SK-MEL-5 (cell line): ENCODE data around the gene PPP1R3E. TPM values are rescaled to one million over a fixed set of nuclear protein-coding genes. Genes with fewer than 3 reads are reported as not detected.
"Not testable (repeated sequence)": the region's sequence is repeated elsewhere in the genome, so short reads cannot be mapped to it uniquely, and the experiment has no call there.

Experiments used
- DNase-seq: peaks from one replicate; pipeline ENCODE4 v3.0.0-alpha.2; 2016; ENCODE audit warnings: low read depth, low spot score
- in situ Hi-C: cut with HindIII; loops from 2 replicates; pipeline ENCODE4 v1.10.0; 2016; ENCODE audit warnings: low sequenced_read_pairs, high pct_unique_total_duplicates, low pct_unique_long_range_greater_than_20kb
- polyA plus RNA-seq, 2 experiments: library from polyadenylated mRNA; depleted of rRNA; stranded (reverse); fragments of >200 nt; gene quantifications; 2 replicates each; pipeline ENCODE4 v1.2.3, GENCODE V29; 2015
- total RNA-seq: library from RNA; depleted of rRNA; stranded (reverse); fragments of >200 nt; shearing (Covaris generic); gene quantifications from 2 replicates; pipeline ENCODE4 v1.2.3, GENCODE V29; 2014; rRNA removed

The PPP1R3E gene, protein sequence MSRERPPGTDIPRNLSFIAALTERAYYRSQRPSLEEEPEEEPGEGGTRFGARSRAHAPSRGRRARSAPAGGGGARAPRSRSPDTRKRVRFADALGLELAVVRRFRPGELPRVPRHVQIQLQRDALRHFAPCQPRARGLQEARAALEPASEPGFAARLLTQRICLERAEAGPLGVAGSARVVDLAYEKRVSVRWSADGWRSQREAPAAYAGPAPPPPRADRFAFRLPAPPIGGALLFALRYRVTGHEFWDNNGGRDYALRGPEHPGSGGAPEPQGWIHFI
- total RNA-seq, result 3.6 and 3.9 TPM in 2 replicates
- polyA plus RNA-seq (2015; cell fraction: cytosol; rRNA removed), result 1.8 and 5.1 TPM in 2 replicates
- 40.4 and 64.7 TPM in 2 replicates for polyA plus RNA-seq (2015; cell fraction: nucleus; rRNA removed)

GRCh38 chr14:23302290-23303225 is at the start of gene PPP1R3E:
Gene PPP1R3E, minus strand, starts transcription at chr14:23302859. Its CDS starts 283 bp downstream, at chr14:23302576.
- in situ Hi-C loops, result no loop called here
- DNase-seq, result peak; percentile 51

DNA sequence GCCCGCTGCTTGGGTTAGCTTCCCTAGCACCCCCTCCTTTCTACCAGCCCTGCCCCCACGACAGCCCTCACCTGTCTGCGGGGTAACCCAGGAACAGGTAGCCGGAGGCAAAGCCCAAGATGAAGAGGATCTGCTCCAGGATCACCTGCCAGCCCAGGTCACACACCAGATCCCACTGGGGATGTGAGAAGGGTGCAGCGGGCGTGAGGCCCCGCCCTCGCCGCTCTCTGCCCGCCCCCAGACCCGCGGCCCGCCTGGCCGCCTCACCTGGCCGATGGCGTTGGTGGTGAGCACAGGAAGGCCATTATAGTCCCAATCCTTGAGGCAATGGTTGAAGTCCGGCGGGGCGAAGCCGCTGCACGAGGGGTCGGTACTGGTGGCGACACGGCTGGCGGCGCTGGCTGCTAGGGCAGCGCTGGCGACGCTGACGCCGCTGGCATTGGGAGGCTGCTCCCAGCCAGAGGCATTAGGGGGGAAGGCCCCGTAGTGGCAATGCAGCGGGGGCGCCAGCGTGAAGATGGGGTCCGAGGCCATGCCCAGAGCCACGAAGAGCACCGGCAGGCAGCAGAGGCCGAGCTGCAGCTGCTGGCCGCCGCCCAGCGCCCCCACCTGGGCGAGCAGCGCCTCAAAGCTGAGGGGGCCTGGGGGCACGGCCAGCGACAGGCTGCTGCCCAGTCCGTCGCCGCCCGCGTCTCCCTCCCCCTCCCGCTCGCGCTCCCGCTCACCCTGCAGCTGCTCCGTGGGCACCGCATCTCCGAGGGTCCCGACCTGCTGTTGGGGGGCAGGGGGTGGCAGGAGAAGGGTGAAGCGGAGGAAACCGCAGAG is 49.2 kb upstream of the PPP1R3E start:
- no peak for DNase-seq
- in situ Hi-C loops, result no loop called here

DNA sequence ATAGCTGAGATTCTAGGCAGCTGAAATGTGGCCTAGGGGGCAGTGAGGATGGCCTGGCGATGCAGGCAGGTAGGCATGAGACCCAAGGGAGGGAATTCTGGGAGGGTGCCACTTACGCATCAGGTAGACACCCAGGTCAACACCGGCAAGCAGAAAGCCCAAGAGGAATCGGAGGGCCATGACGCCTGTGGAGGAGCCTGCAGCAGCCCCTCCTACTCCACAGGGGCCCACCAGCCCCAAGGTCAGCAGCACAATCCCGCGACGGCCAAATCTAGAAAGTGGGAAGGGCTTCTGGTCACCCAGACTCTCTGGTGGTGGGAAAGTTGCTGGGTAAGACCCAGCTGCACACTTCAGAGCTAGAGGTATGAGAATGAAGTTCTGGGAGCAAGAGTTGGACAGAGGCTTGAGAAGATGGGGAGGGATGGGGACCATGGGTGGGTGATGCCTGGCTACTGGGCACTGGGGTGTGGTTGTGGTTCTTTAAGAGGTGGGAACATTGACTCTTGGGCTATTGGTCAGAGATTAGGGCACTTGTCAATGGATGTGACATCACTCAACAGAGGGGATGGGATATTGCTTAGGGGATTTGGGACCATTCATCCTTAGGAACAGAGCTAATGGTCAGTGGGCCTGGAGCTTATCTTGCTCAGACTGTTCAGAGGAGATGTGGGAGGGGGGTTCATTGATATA is 46.6 kb upstream of the PPP1R3E start:
- in situ Hi-C loops, result no loop called here
- DNase-seq, result no peak

- in situ Hi-C loops, result no loop called here
- DNase-seq, result no peak
Measured at GRCh38 chr14:23348297-23348655, 45.6 kb upstream of the PPP1R3E start.

DNA sequence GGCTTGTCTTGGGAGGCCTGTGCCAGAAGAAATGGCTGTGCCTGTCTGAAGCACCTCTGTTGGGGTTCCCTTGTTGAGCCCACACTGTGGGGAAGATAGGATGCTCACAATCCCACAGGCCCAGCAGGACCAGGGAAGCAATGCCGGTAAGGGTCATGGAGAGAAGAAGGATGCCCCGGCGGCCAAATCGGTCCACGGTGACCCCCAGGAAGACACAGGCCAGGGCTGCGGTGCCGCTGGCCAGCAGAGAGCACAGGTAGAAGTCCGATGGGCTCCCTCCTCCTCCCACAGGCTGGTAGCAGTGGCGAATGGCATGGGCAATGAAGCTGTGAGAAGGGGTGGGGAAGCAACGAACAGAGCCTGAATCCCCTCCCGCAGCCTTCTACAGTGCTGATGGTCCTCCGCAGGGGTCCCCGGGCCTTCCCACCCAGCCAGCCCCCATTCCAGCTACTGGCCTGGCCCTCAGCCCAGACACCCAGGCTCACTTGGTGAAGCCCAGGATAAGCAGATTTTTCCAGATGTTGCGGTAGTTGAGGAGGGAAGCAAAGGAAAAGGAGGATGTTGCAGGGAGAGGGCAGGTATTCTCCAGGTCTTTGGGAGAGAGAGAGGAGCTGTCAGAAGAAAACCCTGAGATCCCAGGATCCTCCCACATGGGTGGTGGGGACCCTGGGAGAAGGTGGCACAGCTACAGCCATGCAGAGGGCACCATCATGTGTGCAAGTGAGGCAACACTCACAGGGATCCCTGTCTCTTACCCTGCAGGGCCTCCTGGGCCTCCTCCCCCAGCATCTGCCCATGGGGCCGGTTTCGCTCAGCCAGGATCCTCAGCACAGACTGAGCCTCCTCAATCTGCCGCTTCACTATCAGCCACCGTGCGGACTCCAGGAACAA is 45.0 kb upstream of the PPP1R3E start:
- DNase-seq, result no peak
- in situ Hi-C loops, result no loop called here

DNA sequence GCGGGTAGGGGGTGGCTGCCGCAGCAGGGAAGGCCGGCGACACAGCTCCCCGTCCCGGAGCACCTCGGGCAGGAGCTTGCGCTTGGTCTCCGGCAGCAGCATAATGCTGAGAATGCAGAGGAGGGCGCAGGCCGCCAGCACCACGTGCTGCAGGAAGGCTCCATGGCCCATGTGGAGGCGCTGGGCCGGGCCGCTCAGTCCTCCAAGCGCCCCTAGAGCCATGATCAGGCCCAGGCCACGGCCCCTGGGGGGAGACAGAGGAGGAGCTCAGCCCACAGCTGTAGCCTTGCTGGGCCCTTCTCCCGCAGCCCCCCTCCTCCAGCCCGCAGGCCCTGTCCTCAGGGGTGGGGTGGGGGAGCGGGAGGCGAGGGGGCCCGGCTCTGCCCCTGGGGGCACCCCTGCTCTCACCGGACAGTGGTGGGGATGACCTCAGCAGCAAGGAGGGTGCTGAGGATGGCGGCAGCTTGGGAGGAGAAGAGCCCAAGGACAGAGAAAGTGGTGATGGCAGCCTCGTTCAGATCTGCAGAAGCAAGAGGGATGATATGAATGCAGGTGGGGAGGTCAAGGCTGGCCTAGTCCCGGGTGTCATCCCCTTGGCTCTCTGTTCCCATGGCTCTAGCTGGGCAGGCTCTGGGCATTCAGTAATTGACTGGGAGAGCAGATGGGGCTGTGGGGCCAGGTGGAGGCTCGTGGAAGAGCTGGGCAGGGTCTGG is 44.2 kb upstream of the PPP1R3E start:
- no peak for DNase-seq
- in situ Hi-C loops, result no loop called here

DNA sequence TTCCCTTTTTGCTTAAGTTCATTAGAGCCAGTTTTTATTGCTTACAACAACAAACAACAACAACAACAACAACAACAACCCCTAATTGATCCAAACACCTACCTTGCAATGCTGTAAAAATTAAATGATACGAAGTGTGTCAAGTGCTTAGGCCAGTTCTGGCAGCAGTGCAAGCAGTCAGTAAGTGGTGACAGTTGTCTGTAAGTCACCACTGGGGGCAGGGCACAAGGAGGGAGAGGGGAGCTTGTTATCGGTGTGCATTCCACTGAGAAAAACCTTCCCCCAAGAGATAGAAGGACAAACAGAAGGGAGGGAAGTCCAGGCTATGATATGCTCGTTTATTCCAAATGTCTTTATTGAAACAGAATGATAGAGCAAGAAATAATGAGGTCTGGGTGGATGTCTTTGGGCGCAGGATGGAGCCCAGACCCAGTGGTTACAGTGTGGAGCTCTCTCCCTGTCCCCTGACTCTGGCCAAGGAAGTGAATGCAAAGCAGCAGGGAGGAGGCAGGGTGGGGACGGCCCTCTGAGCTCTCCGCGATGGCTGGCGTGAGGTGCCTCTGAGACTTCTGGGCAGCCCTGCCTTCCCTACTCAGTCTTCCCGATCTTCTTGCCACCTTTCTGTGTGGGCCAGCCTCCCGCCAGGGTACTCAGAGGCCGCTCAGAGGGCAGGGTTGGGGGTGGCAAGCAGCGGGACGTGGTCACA is 43.5 kb upstream of the PPP1R3E start:
- DNase-seq, result no peak
- in situ Hi-C loops, result no loop called here

DNA sequence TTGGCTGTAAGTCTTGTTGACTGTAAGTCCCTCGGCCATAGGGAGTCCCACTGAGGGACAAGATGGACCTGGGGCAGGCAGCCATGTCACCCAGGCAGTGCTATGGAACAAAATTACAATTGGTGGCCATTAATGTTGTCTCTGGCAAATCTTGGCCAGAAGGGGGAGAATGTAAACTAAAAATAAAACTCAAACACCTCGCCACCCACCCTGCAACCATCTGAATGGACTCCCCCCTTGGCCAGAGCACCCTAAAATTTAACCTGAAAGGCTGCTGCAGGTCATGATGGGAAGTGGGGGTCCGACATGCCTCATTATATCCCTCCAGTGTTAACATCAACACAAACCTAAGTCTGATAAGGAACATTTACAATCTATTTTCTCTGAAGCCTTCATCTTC is 41.8 kb upstream of the PPP1R3E start:
- in situ Hi-C loops, result no loop called here
- DNase-seq, result no peak

DNA sequence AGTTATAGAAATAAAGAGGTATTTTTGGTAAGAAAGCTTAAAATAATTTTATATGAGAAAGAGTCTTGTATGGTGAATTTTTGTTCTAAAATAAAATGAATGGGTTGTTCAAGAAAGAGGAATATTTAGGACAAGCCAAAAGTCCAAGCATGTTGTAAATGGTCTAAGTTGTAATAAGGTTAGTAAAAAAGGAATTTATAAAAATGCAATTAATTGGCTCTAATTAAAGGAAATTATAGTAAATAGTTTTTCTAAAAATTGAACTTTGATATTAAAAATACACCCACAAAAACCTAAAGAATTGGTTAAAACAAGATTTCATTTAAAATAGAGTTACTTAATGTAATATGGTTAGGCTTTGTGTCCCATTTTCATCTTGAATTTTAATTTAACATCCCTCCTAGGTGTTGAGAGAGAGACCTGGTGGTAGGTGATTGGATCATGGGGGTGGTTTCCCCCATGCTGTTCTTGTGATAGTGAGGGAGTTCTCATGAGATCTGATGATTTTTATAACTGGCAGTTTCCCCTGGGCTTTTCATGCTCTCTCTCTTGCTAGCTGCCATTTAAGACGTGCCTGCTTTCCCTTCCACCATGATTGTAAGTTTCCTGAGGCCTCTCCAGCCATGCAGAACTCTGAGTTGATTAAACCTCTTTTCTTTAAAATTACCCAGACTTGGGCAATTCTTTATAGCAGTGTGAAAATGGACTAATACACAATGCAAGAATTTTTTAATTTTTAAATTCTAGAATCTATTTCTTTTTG is 37.0 kb upstream of the PPP1R3E start:
- in situ Hi-C loops, result no loop called here
- no peak for DNase-seq

DNA sequence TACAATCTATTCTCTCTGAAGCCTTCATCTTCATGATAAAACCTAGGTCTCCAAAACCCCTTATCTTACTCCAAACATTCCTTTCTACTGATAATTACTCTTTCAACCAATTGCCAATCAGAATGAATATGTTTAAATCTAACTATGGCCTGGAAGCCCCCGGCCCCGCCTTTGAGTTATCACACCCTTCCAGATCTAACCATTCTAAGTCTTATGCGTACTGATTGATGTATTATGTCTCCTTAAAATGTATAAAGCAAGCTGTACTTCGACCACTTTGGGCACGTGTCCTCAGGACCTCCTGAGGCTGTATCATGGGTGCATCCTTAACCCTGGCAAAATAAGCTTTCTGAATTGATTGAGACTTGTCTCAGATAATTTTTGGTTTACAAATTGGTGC is 33.0 kb upstream of the PPP1R3E start:
- in situ Hi-C loops, result no loop called here
- DNase-seq, result no peak

DNA sequence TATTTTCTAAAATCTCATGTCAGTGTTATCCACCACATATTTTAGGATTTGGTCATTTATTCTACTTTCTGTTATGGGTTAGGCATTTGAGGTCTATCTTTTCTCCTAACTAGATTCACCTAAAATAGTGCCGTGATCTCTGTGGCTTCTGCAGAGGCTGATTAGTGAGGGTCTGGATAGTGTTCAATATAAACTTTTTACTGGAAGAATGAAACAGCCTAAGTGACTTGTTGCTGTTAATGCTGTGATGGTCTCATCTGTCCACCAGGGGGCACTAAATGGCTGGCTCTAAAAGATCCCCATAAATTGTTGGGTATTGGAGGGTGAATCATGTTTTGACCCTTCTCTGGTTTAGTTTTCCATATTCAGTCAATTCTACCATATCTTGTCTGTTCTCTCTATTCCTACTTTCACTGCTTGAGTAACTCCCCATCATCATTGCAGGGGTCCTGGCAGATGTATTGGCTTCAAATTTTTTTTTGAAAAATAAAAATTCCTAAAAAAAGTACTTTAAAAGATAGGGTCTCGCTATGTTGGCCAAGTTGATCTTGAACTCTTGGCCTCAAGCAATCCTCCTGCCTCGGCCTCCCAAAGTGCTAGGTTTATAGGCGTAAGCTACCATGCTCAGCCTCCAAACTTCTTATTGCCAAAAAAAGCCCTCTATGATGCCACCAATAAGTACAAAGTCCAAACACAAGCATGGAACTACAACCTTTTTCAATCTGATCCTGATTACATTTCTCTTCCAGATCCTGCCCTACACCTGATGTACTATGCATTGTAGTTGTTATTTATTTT is 25.5 kb upstream of the PPP1R3E start:
- peak; percentile 76 for DNase-seq
- in situ Hi-C loops, result no loop called here

- no peak for DNase-seq
- in situ Hi-C loops, result no loop called here
Measured at GRCh38 chr14:23326491-23327332, 24.1 kb upstream of the PPP1R3E start.

DNA sequence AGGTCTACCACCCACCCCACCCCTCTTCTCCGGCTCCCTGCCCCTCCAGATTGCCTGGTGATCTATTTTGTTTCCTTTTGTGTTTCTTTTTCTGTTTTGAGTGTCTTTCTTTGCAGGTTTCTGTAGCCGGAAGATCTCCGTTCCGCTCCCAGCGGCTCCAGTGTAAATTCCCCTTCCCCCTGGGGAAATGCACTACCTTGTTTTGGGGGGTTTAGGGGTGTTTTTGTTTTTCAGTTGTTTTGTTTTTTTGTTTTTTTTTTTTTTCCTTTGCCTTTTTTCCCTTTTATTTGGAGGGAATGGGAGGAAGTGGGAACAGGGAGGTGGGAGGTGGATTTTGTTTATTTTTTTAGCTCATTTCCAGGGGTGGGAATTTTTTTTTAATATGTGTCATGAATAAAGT is 23.1 kb upstream of the PPP1R3E start:
- DNase-seq, in situ Hi-C loops: not testable (repeated sequence)
